Lower leg skin (tissue), 4 donors: ENCODE results near the gene FDXACB1. TPM values are rescaled to one million over a fixed set of nuclear protein-coding genes. Genes with fewer than 3 reads are reported as not detected.

Experiments used
- DNase-seq, 2 donors: peaks; one replicate each; pipeline ENCODE4 v3.0.0-alpha.2; 2019; ENCODE audit warnings: low spot score in 2 of 2
- H3K4me3 ChIP-seq: fragments of 200-600 bp; sonication (generic); 2 replicates; pipeline ENCODE4 v1.5.1; 2017; ENCODE audit warnings: mild to moderate bottlenecking, low read depth; ENCODE audit not compliant: poor library complexity, severe bottlenecking
- CTCF ChIP-seq, 3 donors: fragments of 450-650 bp; IDR thresholded peaks; one replicate each; pipeline ENCODE4 v1.5.1; 2016; ENCODE audit warnings: antibody characterized with exemption in 3 of 3, mild to moderate bottlenecking in 3 of 3, moderate library complexity in 2 of 3
- POLR2A ChIP-seq, 2 donors: fragments of 450-650 bp; IDR thresholded peaks; one replicate each; pipeline ENCODE4 v1.6.1; 2016 to 2017; ENCODE audit warnings: antibody characterized with exemption in 2 of 2, mild to moderate bottlenecking in 1 of 2, moderate library complexity in 1 of 2
- WGBS, 2 donors: methylation state at CpG; one replicate each; pipeline ENCODE4 v1.1.5; 2018; 5-methylcytosine and 5-hydroxymethylcytosine counted together
- intact Hi-C: fragments of 100-400 bp; cut with DNase I; formaldehyde crosslinking; loops from one replicate; pipeline ENCODE4 v1.15.0; 2023; ENCODE audit warnings: low total_unique reads
- total RNA-seq, 4 donors: library from RNA; depleted of rRNA; stranded (reverse); fragments of >200 nt; gene quantifications; one replicate each; pipeline ENCODE4 v1.1.0, GENCODE V29; 2016

Gene FDXACB1
- total RNA-seq, 4 donors from 2014 or later: 2.9 to 6.2 (median 4.1) TPM

- no peak overlapping the region for H3K4me3 ChIP-seq
- intact Hi-C loops: no loop called here
- 74 to 86% methylated on average over 2 of the region's 2 CpGs for WGBS, 2 donors
- DNase-seq: no peak
- TF ChIP-seq POLR2A (IDR thresholded peaks at IDR 0.05) (no peak), CTCF (IDR thresholded peaks at IDR 0.05) (no peak)
Observed at GRCh38 chr11:111852103-111852502, 26.9 kb downstream of the FDXACB1 start.

- no peak overlapping the region for H3K4me3 ChIP-seq
- no peak for DNase-seq
- intact Hi-C loops: no loop called here
- TF ChIP-seq POLR2A (IDR thresholded peaks at IDR 0.05): no peak
- TF ChIP-seq CTCF (IDR thresholded peaks at IDR 0.05): no peak
Observed at GRCh38 chr11:111851636-111852035, 27.3 kb downstream of the FDXACB1 start.

- intact Hi-C loops: no loop called here
- WGBS, 2 donors: 71 to 74% methylated on average over 8 of the region's 8 CpGs
- no peak for TF ChIP-seq POLR2A (IDR thresholded peaks at IDR 0.05)
Observed at GRCh38 chr11:111851067-111851466, 27.9 kb downstream of the FDXACB1 start.

GRCh38 chr11:111849631-111850030, 29.3 kb downstream of the FDXACB1 start:
- no peak for DNase-seq
- no peak overlapping the region for H3K4me3 ChIP-seq
- TF ChIP-seq POLR2A (IDR thresholded peaks at IDR 0.05): no peak
- TF ChIP-seq CTCF (IDR thresholded peaks at IDR 0.05): no peak
- 93 to 98% methylated on average over 3 of the region's 3 CpGs for WGBS, 2 donors
- intact Hi-C loops: loop anchor here (10.0 kb wide), 1 partner anchor 275 kb away; no protein-coding TSS in a partner anchor

More at GRCh38 chr11:111851067-111851466, 27.9 kb downstream of the FDXACB1 start:
- H3K4me3 ChIP-seq: no peak overlapping the region
- no peak for DNase-seq

GRCh38 chr11:111846636-111847035, 32.3 kb downstream of the FDXACB1 start:
- no peak overlapping the region for H3K4me3 ChIP-seq
- intact Hi-C loops: loop anchor here (10.0 kb wide), 1 partner anchor 272 kb away; no protein-coding TSS in a partner anchor
- 20 to 39% methylated on average over 1 of the region's 1 CpG for WGBS, 2 donors
- no peak for TF ChIP-seq CTCF (IDR thresholded peaks at IDR 0.05)
- TF ChIP-seq POLR2A (IDR thresholded peaks at IDR 0.05): no peak
- DNase-seq: no peak

GRCh38 chr11:111846063-111846462, 32.9 kb downstream of the FDXACB1 start:
- DNase-seq: no peak
- intact Hi-C loops: loop anchor here (10.0 kb wide), 1 partner anchor 271 kb away; no protein-coding TSS in a partner anchor
- TF ChIP-seq POLR2A (IDR thresholded peaks at IDR 0.05) (no peak), CTCF (IDR thresholded peaks at IDR 0.05) (no peak)
- 84 to 86% methylated on average over 2 of the region's 2 CpGs for WGBS, 2 donors
- no peak overlapping the region for H3K4me3 ChIP-seq
